Measurements from ENCODE around the gene TNRC6B. TPM values are rescaled to one million over a fixed set of nuclear protein-coding genes. Genes with fewer than 3 reads are reported as not detected.

The TNRC6B gene
- total RNA-seq, 3 donors from 2014 or later, result 32.8 to 53.1 (median 39.7) TPM

DNA sequence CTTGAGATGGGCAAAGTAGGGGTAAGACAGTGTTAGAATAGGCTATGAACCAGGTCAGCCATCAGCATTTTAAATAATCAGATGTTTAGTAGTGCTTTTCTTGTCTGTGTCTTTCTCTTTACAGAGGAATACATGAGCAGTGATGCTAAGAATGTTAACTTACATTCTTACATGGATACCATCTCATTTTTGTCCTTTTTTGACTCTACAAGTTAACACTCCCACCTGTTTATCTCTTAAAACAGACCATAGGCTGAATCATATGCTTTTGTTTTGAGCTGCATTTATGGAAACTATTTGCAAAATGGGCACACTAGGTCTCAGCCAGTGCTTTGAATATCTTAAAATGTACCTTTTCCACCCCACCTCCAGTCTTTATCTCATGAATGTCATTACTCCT is 143.0 kb downstream of the TNRC6B start:
- H3K9me3 ChIP-seq, result no peaks in the 10 kb centered on the region

DNA sequence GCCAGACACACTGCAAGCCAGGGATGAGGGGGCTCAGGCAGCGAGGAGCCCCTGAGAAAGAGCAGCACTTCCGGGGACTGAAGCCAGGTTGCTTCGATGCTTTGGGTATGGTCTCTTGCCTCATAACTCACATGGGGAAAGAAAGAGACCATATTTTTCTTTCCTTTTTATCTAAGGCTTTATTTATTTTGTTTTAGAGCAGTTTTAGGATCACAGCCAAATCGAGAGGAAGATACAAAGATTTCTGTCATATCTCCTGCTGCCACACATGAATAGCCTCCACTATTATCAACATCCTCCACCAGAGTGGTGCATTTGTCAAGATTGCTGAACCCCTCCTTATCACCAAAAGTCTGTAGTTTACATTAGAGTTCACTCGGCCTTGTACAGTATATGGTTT is 144.3 kb downstream of the TNRC6B start:
- TF ChIP-seq, protein P1, sequence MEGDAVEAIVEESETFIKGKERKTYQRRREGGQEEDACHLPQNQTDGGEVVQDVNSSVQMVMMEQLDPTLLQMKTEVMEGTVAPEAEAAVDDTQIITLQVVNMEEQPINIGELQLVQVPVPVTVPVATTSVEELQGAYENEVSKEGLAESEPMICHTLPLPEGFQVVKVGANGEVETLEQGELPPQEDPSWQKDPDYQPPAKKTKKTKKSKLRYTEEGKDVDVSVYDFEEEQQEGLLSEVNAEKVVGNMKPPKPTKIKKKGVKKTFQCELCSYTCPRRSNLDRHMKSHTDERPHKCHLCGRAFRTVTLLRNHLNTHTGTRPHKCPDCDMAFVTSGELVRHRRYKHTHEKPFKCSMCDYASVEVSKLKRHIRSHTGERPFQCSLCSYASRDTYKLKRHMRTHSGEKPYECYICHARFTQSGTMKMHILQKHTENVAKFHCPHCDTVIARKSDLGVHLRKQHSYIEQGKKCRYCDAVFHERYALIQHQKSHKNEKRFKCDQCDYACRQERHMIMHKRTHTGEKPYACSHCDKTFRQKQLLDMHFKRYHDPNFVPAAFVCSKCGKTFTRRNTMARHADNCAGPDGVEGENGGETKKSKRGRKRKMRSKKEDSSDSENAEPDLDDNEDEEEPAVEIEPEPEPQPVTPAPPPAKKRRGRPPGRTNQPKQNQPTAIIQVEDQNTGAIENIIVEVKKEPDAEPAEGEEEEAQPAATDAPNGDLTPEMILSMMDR (IDR thresholded peaks at IDR 0.05), result no peak
- no peak for TF ChIP-seq POLR2A (IDR thresholded peaks at IDR 0.05)
- TF ChIP-seq POLR2AphosphoS5 (IDR thresholded peaks at IDR 0.05), result no peak
- Histone ChIP-seq H3K36me3 (no peaks in the 10 kb centered on the region), H3K27me3 (no peaks in the 10 kb centered on the region), H3K27ac (no peak overlapping the region), H3K4me3 (no peak overlapping the region), H3K4me1 (no peaks in the 10 kb centered on the region), H3K9me3 (no peaks in the 10 kb centered on the region)
- no peak for DNase-seq (ENCODE audit: low spot score in 2 of 2)
- intact Hi-C loops (cut with DNase I; ENCODE audit: low total_unique reads), result no loop called here

More for the DNA sequence above, 143.0 kb downstream of the TNRC6B start:
- no peak for TF ChIP-seq POLR2A (IDR thresholded peaks at IDR 0.05)
- TF ChIP-seq, protein P1 (IDR thresholded peaks at IDR 0.05), result no peak
- no peak for TF ChIP-seq POLR2AphosphoS5 (IDR thresholded peaks at IDR 0.05)
- DNase-seq (ENCODE audit: low spot score in 2 of 2), result no peak
- H3K4me3 ChIP-seq, result no peak overlapping the region
- no peaks in the 10 kb centered on the region for H3K27me3 ChIP-seq
- H3K4me1 ChIP-seq, result no peaks in the 10 kb centered on the region
- no peak overlapping the region for H3K27ac ChIP-seq
- intact Hi-C loops (cut with DNase I; ENCODE audit: low total_unique reads), result no loop called here
- H3K36me3 ChIP-seq, result no peaks in the 10 kb centered on the region

DNA sequence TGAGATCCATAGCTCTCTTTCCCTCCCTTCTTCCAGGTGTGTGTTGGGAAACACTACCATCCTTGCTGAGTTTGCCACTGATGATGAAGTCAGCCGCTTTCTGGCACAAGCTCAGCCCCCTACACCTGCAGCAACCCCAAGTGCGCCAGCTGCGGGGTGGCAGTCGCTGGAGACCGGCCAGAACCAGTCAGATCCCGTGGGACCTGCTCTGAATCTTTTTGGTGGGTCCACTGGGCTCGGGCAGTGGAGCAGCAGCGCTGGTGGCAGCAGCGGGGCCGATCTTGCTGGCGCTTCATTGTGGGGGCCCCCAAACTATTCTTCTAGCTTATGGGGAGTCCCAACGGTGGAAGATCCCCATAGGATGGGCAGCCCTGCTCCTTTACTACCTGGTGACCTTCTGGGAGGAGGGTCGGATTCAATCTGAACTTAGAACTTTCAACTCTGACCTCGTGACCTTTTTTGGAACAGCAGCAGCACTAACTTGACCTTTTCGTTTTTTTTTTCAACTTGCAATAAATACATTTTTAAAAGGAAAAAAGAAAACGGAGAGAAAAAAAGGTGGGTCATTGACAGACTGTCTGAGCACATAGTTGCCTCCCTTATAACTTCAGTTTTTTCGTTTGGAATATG is 145.2 kb downstream of the TNRC6B start:
- Histone ChIP-seq H3K27me3 (no peaks in the 10 kb centered on the region), H3K27ac (no peak overlapping the region)

DNA sequence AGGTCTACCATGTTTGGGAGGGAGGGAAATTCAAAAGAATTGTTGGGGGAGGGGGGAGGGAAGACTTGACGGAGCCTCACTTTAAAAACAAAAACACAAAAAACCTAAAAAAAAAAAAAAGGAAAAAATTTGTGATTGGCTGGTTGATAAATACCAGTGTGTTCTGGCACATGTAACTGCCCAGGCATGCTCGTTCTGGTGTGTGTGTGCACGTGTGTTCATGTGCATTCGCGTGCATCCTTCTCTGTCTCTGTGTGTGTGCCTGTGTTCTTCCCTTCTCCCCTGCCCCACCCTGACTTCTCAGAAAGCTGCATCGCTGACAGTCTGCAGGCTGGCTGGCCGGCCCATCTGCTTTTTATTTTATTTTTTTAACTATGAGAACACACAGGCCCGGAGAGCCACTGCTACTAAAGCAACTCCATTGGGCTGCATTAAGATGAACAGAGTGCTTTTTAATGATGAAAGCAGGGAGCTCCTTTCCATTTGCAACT is 146.0 kb downstream of the TNRC6B start:
- Histone ChIP-seq H3K27ac (no peak overlapping the region), H3K27me3 (no peaks in the 10 kb centered on the region), H3K36me3 (no peaks in the 10 kb centered on the region), H3K4me1 (no peaks in the 10 kb centered on the region), H3K4me3 (no peak overlapping the region), H3K9me3 (no peaks in the 10 kb centered on the region)
- intact Hi-C loops (cut with DNase I; ENCODE audit: low total_unique reads), result no loop called here
- TF ChIP-seq, protein P1 (IDR thresholded peaks at IDR 0.05), result no peak
- TF ChIP-seq POLR2AphosphoS5 (IDR thresholded peaks at IDR 0.05) (no peak), POLR2A (IDR thresholded peaks at IDR 0.05) (no peak)
- no peak for DNase-seq (ENCODE audit: low spot score in 2 of 2)

More for the DNA sequence above, 145.2 kb downstream of the TNRC6B start:
- H3K4me1 ChIP-seq, result no peaks in the 10 kb centered on the region
- no peak for TF ChIP-seq POLR2AphosphoS5 (IDR thresholded peaks at IDR 0.05)
- no peak for TF ChIP-seq POLR2A (IDR thresholded peaks at IDR 0.05)
- TF ChIP-seq, protein P1 (IDR thresholded peaks at IDR 0.05), result no peak
- intact Hi-C loops (cut with DNase I; ENCODE audit: low total_unique reads), result no loop called here
- no peak overlapping the region for H3K4me3 ChIP-seq
- no peak for DNase-seq (ENCODE audit: low spot score in 2 of 2)
- no peaks in the 10 kb centered on the region for H3K9me3 ChIP-seq
- no peaks in the 10 kb centered on the region for H3K36me3 ChIP-seq

DNA sequence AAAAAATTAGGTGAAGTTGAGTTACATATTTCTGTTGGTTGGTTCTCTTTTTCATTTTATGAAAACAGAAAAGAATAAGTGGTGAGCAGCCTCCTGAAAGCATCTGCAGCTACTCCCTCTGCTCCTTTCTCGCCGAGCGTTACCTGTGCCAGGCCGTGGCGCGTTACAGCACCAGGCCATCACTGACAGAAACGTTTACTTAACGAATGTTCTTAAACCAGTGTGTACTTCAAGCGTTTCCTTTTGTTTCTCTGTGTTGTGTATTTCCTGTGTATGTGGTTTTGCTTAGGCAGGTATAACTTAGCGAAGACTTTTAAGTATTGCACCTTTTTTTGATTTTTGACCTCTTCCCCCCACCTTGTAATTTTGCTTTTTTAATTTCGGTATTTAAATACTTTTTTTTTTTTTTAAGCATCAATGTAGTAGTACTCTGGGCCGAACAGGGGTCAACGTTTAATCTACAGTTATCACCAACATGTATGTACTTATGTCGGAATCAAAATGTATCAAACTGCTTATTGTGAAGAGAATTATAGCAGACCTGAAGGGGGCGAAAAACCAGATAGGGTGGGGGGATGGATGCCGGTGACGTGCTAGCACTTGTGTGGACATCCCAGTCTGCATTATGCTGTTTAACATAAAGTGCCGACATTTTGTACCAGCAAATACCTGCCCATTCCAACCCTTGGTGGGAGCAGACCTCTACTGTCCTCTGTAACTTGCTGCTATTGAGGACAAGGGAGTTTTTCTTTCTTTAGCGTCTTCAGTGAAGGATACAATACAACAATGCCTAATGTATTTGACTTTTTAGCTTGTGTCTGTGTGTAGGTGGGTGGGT is 147.0 kb downstream of the TNRC6B start:
- Histone ChIP-seq H3K9me3 (no peaks in the 10 kb centered on the region), H3K27me3 (no peaks in the 10 kb centered on the region), H3K27ac (no peak overlapping the region), H3K4me1 (no peaks in the 10 kb centered on the region), H3K4me3 (no peak overlapping the region), H3K36me3 (no peaks in the 10 kb centered on the region)
- DNase-seq (ENCODE audit: low spot score in 2 of 2), result no peak
- TF ChIP-seq POLR2AphosphoS5 (IDR thresholded peaks at IDR 0.05) (no peak), POLR2A (IDR thresholded peaks at IDR 0.05) (no peak)
- TF ChIP-seq, protein P1 (IDR thresholded peaks at IDR 0.05), result no peak
- intact Hi-C loops (cut with DNase I; ENCODE audit: low total_unique reads), result no loop called here

Measured in breast epithelium (tissue), 4 donors.